Measurements from ENCODE around the gene ZDHHC14.

The ZDHHC14 gene

GRCh38 chr6:157721830-157722229 is 340.8 kb downstream of the ZDHHC14 start:
- no peak overlapping the region for H3K4me3 ChIP-seq (ENCODE audit: low read depth, low read length)
- no peak for TF ChIP-seq CTCF (IDR thresholded peaks at IDR 0.05; ENCODE audit: low read depth, low read length)

- no peak overlapping the region for H3K4me3 ChIP-seq (ENCODE audit: low read depth, low read length)
- no peak for TF ChIP-seq CTCF (IDR thresholded peaks at IDR 0.05; ENCODE audit: low read depth, low read length)
Observed at GRCh38 chr6:157723376-157723775, 342.4 kb downstream of the ZDHHC14 start.

GRCh38 chr6:157724138-157724820 is 343.3 kb downstream of the ZDHHC14 start:
- no peak for TF ChIP-seq CTCF (IDR thresholded peaks at IDR 0.05; ENCODE audit: low read depth, low read length)
- H3K4me3 ChIP-seq (ENCODE audit: low read depth, low read length), result no peak overlapping the region

- no peak for TF ChIP-seq CTCF (IDR thresholded peaks at IDR 0.05; ENCODE audit: low read depth, low read length)
- no peak overlapping the region for H3K4me3 ChIP-seq (ENCODE audit: low read depth, low read length)
Observed at GRCh38 chr6:157724960-157725741, 344.2 kb downstream of the ZDHHC14 start.

- no peak for TF ChIP-seq CTCF (IDR thresholded peaks at IDR 0.05; ENCODE audit: low read depth, low read length)
- H3K4me3 ChIP-seq (ENCODE audit: low read depth, low read length), result no peak overlapping the region
Observed at GRCh38 chr6:157725836-157726235, 344.8 kb downstream of the ZDHHC14 start.

- H3K4me3 ChIP-seq (ENCODE audit: low read depth, low read length), result no peak overlapping the region
- no peak for TF ChIP-seq CTCF (IDR thresholded peaks at IDR 0.05; ENCODE audit: low read depth, low read length)
Observed at GRCh38 chr6:157726892-157727628, 346.1 kb downstream of the ZDHHC14 start.
